H1 (cell line): ENCODE data around the gene ANKRD11.

ENCODE experiments used
- BCL11A ChIP-seq, 2 experiments: IDR thresholded peaks; one replicate each; pipeline ENCODE4 v1.6.1; 2011; ENCODE audit warnings: low read depth in 2 of 2, low read length in 2 of 2, mild to moderate bottlenecking in 2 of 2
- CBX5 ChIP-seq: fragments of 300-800, 300-1000 bp; sonication (generic); IDR thresholded peaks from 2 replicates; pipeline ENCODE4 v1.7.1; 2016; ENCODE audit warnings: antibody characterized with exemption, low read length, low read depth
- CREB1 ChIP-seq: IDR thresholded peaks from 2 replicates; pipeline ENCODE4 v1.6.1; 2012; ENCODE audit warnings: inconsistent platforms
- EP300 ChIP-seq, 2 experiments: IDR thresholded peaks; 1 replicate in 1 of 2; 2 replicates in 1 of 2; pipeline ENCODE4 v1.6.1; 2011 to 2012; ENCODE audit warnings: low read depth in 2 of 2, low read length in 2 of 2, mild to moderate bottlenecking in 2 of 2, borderline replicate concordance in 1 of 2, inconsistent platforms in 1 of 2, moderate library complexity in 1 of 2
- NRF1 ChIP-seq: IDR thresholded peaks from 2 replicates; pipeline ENCODE4 v1.6.1; 2011; ENCODE audit warnings: mild to moderate bottlenecking, low read depth, low read length, improper control_type of control experiment
- TCF12 ChIP-seq: IDR thresholded peaks from 2 replicates; pipeline ENCODE4 v1.6.1; 2011; ENCODE audit warnings: low read depth, mild to moderate bottlenecking, low read length

DNA sequence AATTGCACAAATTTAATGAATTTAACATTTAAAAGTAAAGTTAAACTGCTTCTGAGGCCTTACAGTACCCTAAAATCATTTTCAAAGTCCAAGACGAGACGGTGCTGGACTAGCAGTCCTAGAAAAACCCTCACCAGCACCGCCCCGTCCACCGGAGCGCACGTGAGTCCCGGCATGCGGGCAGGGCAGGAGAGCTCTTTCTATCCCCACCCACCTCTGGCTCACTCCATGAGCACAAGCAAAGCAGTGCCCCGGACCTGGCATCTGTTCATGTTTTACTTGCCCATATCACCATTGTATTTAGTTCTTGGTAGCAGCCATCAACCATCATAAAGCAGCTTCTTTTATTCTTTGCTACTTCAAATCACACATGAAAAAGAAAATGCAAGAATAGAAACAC lies 41.7 kb downstream of the ANKRD11 start:
- TF ChIP-seq CBX5 (no peak), TCF12 (no peak), NRF1 (no peak), CREB1 (no peak), BCL11A (IDR thresholded peaks at IDR 0.05; ENCODE audit: low read depth in 2 of 2, low read length in 2 of 2) (no peak), EP300 (IDR thresholded peaks at IDR 0.05; ENCODE audit: borderline replicate concordance in 1 of 2, low read depth in 2 of 2, low read length in 2 of 2) (no peak)
